Nucleus accumbens (tissue), 56 donors: ENCODE measurements around the gene GPR17.

Source experiments
- DNase-seq, 56 donors: peaks; one replicate each; lab custom pipeline; 2025; lab: John Stamatoyannopoulos, UW

GPR17 gene

DNA sequence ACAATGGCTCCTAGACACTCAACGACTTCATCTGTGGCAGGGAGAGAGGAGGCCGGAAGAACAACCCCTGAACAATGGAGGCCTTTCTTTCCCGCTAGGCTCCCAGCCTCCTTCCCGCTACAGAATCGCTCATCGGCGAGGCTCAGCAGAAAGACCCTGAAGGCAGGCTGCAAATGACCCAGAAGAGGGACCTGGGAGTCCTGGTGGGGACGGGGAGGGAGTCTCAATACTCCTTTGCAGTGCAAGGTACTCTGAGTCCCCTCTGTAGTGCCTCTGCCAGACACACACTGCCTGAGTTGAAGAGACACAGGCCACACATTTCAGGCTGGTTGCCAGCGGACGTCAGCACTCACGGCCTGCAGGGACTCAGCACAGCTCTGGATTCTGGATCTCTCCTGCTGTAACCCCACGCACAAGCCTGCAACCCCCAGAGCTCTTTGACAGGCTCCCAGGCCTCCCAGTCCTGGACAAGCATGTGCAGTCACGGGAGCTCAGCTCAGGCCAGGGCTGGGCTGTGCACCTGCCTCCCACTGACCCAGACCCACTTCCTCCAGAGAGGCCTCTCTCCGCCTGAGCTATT is 6.1 kb downstream of the GPR17 start:
- DNase-seq: peak in 50 of 56 donors; percentile 35 to 92 (median 70)

- DNase-seq: no peak
These were observed 6.9 kb downstream of the GPR17 start for GRCh38 chr2:127652786-127653357.

- DNase-seq: no peak
These were observed 7.6 kb downstream of the GPR17 start for GRCh38 chr2:127653421-127654083.

DNA sequence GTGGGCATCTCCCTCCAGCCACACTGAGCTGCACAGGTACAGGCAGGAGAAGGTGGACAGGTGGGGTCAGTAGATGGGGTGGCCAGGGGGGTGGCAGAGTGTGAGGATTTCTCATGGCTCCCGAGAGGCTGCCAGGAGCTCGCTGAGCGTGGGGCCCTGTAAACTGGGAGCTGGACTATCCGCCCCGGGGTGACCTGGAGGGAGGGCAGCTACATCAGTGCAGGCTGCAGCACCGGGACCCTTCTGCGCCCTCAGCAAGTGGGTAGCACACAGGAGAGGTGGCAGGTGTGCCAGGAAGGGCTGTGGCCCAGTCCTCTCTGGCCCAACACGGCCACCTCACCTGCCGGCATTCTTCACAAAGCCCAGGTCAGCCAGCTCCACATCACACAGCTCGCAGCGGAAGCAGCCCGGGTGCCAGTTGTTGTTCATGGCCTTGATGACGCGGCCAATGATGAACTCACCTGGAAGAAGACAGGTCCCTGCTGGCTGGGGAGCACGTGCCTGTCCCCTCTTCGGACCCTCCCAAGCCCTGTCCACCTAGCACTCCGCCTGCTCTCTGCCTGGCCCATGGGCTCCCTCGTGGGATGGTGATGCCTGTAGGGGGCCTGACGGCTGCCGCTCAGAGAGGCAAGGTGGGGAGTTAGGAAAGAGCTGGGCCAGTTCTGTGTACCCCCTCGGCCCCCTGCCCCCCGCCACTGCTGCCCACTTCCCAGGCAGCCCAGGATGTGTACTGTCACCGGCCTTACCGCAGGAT is 8.3 kb downstream of the GPR17 start:
- DNase-seq: no peak

DNA sequence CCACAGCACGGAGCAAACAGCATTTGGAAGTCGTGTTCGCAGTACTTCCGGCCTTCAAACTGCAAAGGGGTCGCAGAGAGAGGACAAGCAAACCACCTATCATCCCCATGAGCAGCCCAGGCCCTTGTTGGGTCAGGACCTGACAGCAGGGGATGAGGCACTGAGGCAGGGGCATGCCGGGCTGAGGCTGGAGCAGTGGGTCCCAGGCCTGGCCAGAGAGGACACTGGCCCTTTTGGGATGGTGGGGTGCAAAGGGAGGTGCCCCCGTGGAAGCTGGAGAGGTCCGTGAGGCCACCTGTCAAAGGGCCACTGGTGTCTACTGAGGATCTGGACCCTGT is 8.9 kb downstream of the GPR17 start:
- DNase-seq: no peak

- DNase-seq: no peak
These were observed 9.5 kb downstream of the GPR17 start for GRCh38 chr2:127655209-127656073.

DNA sequence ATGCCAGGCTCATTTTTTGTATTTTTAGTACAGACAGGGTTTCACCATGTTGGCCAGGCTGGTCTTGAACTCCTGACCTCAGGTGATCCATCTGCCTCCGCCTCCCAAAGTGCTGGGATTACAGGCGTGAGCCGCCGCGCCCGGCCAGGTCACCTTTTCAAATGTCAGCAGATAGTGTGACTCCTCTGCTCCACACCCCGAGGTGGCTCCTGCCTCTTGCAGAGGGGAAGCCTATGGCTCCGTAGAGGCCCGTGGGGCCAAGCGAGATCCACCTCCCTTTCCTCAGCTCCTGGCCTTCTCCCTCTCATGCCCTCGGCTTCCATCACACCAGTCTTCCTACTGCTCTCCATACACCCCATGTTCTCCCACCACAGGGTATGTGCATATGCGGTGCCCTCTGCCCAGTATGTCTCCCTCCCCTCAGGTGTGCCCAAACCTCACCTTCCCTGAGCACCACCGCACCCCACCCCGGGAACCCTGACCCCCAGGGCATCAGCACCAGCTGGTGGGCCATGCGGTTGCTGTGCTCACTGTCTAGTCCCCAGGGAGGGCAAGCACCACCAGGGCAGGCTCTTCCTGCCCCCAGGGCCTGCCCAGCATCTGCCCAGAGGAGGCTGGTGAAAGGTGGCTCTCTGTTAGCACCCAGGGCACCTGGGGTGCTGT is 10.7 kb downstream of the GPR17 start:
- no peak for DNase-seq

DNA sequence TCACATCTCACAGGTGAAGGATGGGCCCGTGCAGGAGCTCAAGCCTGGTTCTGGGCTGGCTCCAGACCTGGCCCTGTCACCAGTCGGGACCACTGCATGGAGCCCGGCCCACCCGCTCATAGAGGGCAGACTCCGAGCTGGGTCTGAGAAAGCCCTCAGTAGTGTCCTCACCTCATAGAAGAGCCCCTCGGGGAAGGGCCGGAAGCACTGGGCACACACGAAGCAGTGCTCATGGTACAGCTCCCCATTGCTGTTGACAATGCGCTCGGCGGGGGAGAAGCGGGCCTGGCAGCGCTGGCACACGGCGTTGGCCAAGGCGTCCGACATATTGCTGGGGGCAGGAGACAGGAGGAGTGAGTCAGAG is 11.3 kb downstream of the GPR17 start:
- DNase-seq: no peak

DNA sequence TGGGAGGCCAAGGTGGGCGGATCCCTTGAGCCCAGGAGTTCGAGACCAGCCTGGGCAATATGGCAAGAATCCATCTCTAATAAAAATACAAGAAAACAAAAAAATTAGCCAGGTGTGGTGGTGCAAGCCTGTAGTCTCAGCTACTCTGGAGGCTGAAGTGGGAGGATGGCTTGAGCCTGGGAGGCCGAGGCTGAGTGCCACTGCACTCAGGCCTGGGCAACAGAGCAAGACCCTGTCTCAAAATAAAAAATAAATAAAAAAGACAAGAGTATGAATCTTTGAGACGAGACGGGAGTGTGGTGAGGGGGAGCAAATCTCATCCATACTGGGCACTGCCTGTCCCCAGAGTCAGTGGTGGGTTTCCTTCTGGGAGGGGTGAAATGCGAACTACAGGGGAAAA is 12.2 kb downstream of the GPR17 start:
- no peak for DNase-seq

- no peak for DNase-seq
These were observed 12.9 kb downstream of the GPR17 start for GRCh38 chr2:127658641-127659407.

DNA sequence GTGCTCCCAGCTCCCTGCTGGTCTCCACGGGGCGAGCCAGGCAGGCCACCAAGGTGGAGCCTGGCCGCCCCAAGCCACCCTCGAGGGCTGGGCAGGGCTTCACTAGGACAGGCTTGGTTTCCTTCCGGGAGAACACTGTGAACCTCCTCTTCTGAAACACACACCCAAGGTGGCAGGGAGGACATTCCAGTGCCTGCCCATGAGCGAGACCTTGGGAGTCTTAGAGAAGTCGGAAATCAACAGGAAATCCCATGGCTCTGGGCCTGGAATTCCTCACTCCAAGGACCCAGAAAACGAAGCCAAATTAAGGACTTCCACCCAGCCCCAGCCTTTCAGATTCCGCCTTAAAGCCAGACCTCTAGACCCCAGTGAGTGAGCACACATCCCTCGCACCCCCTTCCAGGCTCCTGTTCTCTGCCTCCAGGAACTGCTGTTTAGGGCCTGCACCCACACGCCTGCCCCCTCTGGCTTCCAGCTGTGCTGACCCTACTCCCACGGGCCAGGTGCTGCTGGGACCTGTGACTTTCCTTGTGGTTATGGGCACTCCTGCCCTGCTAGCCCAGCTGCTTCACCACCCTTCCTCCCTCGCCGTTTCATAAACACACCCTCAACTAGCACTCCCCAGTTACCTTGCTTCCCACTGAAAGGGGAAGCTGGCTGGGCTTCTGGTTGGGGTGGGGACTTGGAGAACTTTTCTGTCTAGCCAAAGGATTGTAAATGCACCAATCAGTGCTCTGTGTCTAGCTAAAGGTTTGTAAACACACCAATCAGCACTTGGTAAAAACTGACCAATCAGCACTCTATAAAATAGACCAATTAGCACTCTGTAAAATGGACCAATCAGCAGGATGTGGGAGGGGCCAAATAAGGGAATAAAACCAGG is 13.7 kb downstream of the GPR17 start:
- no peak for DNase-seq

DNA sequence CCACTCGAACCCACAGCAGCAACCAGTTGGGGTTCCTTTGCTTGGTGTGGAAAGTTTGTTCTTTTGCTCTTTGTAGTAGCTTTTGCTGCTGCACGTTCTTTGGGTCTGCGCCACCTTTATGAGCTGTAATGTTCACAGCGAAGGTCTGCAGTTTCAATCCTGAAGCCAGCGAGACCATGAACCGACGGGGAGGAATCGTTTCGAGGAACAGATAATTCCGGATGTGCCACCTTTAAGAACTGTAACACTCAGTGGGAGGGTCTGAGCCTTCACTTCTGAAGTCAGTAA is 14.3 kb downstream of the GPR17 start:
- DNase-seq: no peak

DNA sequence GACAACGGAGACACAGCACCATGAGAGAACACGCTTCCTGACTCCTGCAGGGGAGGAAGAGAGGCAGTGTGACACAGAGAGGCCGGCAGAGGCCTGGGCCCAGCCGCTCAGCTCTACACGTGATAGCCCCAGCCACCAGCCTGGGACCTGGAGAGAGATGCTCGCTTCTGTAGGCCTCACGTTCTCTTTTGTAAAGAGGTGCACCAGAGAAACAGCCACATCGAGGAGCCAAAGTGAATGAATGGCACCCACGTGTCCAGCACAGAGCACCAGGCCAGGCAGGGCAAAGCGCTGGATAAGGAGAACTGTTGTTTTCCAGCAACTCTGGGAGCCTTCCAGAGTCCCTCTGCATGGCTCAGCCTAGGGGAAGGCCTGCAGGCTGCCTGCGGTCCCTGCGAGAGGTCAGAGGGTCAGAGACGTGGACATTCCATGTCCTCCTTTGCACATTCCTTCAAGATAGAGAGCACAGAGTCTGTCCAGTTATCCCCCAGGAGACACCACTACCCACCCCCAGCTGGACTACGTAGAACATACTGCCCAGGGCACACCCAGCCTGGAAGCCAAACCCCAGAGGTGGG is 15.2 kb downstream of the GPR17 start:
- DNase-seq: peak in 21 of 56 donors; percentile 17 to 65 (median 44)

DNA sequence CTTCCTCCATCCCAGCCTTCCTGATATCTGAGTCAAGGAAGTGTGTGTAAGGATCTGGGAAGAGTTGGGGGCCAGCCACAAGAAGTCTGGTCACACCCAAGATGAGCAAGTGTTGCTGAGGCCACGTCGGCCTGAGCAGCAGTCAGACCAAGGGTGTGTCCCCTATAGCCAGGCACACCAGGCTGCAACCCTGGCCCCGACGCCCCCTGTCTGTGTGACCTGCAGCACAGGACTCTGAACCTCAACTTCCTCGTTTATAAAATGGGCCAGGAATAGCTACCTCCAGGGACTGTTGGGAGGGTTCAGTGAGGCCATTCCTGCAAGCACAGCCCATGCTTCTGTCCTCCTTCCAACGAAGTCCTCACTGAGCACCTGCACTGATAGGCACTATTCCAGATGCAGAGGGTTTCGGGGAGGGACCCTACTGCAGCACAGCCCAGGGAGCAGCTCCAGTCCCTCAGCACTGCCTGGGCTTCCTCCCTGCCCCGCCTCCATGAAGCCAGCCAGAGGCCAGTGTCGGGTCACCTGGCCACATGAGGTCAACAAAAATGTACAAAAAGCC is 16.1 kb downstream of the GPR17 start:
- no peak for DNase-seq

- no peak for DNase-seq
These were observed 17.1 kb downstream of the GPR17 start for GRCh38 chr2:127662937-127663565.

GRCh38 chr2:127663566-127664064 is 17.7 kb downstream of the GPR17 start:
- DNase-seq: no peak
